GM19372 (cell line): ENCODE results near the gene UBE2L3.
"Not testable (repeated sequence)": the region's sequence is repeated elsewhere in the genome, so short reads cannot be mapped to it uniquely, and the experiment has no call there.

Experiments
- ATAC-seq: cut with Tn5 transposase; IDR thresholded peaks from one replicate; pipeline ENCODE4 v1.9.1; 2021; ENCODE audit warnings: mild to moderate bottlenecking, low read depth, moderate library complexity; ENCODE audit not compliant: unreplicated experiment

UBE2L3 gene

GRCh38 chr22:21641789-21642583 is 74.5 kb downstream of the UBE2L3 start, which contains the start of gene SDF2L1:
Gene SDF2L1, plus strand, starts transcription at chr22:21642302. Its CDS starts 35 bp downstream, at chr22:21642337.
- peak; percentile 95 for ATAC-seq

GRCh38 chr22:21642584-21643448 is 75.3 kb downstream of the UBE2L3 start:
- ATAC-seq: no peak

GRCh38 chr22:21643533-21644357 is 76.2 kb downstream of the UBE2L3 start:
- no peak for ATAC-seq

- not testable (repeated sequence) for ATAC-seq
Observed at GRCh38 chr22:21645513-21645912, 78.0 kb downstream of the UBE2L3 start.

GRCh38 chr22:21646608-21647590 is 79.4 kb downstream of the UBE2L3 start:
- ATAC-seq: no peak

- no peak for ATAC-seq
Observed at GRCh38 chr22:21650280-21650679, 82.8 kb downstream of the UBE2L3 start.

- ATAC-seq: no peak
Observed at GRCh38 chr22:21650823-21651520, 83.5 kb downstream of the UBE2L3 start.

- peak; percentile 37 for ATAC-seq
Observed at GRCh38 chr22:21651521-21652009, 84.1 kb downstream of the UBE2L3 start.

- ATAC-seq: peak; percentile 90
Observed at GRCh38 chr22:21652010-21652546, 84.6 kb downstream of the UBE2L3 start.

GRCh38 chr22:21652547-21653545 is 85.3 kb downstream of the UBE2L3 start:
- ATAC-seq: no peak

GRCh38 chr22:21657020-21657359 is 89.5 kb downstream of the UBE2L3 start:
- no peak for ATAC-seq

- ATAC-seq: peak; percentile 90
Observed at GRCh38 chr22:21657360-21658032, 90.0 kb downstream of the UBE2L3 start.

GRCh38 chr22:21659864-21660525 is 92.5 kb downstream of the UBE2L3 start:
- ATAC-seq: no peak

- no peak for ATAC-seq
Observed at GRCh38 chr22:21660904-21661303, 93.4 kb downstream of the UBE2L3 start.

- ATAC-seq: no peak
Observed at GRCh38 chr22:21661991-21662390, 94.5 kb downstream of the UBE2L3 start.

GRCh38 chr22:21663738-21664137 is 96.2 kb downstream of the UBE2L3 start:
- no peak for ATAC-seq
